HG03469 (cell line): ENCODE measurements around the gene ATP6V0C.

Source experiments
- ATAC-seq: cut with Tn5 transposase; IDR thresholded peaks from one replicate; pipeline ENCODE4 v1.9.1; 2021; ENCODE audit warnings: mild to moderate bottlenecking, moderate library complexity, moderate number of reproducible peaks; ENCODE audit not compliant: unreplicated experiment

Gene ATP6V0C

DNA sequence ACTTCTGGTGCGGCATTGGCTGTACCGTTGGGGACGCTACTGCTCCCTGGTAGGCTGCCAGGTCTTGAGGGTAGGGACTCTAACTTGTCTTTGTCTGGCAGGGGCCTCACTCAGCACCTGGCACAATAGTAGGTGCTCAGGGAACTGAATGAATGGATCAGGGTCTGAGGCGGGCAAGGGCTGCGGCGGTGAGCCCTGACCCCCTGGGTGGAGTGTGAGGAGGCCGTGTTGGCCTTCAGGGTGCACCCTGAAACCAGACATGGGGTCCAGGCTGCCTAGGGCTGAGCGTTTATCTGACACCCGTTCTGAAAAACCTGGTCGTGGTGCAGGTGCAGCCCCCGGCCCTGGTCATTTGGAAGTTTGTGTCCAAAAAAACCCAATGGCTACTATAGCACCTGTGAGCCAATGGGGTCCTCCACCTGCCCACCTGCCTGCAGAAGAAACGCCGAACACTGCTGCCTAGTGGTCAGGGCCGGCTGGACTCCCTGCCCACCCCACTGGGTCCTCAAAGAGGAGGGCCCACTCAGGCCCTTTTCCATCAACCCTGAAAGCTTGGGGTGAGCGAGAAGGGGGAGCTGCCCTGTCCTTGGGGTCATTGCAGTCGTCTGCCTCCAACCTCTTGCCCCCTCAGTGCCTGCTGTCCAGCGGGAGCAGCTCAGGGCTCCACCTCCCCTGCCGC, 4.9 kb upstream of the ATP6V0C start:
- no peak for ATAC-seq

DNA sequence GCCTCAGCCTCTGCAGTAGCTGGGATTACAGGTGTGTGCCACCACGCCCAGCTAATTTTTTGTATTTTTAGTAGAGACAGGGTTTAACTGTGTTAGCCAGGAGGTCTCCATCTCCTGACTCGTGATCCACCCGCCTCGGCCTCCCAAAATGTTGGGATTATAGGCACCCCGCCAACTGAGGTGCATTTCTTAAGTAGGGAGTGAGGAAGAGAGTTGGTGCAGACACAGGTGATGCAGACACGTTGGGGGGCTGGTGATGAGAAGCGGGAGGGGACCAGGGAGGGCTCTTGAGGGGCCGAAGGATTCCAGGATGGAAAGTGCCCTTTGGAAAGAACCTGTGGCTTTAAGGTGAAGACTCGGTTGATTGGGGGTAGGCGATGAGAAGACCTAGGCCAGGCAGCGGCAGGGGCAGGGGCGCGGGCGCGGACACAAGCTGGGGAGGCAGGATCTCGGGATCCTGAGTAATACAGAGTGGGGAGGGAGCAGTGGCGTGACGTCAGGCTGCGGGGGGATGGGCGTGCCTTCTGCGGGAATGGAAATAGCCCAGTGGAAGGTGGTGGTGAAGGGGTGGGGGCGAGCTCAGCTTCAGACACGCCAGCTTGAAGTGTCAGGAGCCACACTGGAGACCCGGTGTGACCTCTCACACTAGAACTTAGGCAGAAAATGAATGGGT, 2.5 kb upstream of the ATP6V0C start:
- ATAC-seq: no peak

DNA sequence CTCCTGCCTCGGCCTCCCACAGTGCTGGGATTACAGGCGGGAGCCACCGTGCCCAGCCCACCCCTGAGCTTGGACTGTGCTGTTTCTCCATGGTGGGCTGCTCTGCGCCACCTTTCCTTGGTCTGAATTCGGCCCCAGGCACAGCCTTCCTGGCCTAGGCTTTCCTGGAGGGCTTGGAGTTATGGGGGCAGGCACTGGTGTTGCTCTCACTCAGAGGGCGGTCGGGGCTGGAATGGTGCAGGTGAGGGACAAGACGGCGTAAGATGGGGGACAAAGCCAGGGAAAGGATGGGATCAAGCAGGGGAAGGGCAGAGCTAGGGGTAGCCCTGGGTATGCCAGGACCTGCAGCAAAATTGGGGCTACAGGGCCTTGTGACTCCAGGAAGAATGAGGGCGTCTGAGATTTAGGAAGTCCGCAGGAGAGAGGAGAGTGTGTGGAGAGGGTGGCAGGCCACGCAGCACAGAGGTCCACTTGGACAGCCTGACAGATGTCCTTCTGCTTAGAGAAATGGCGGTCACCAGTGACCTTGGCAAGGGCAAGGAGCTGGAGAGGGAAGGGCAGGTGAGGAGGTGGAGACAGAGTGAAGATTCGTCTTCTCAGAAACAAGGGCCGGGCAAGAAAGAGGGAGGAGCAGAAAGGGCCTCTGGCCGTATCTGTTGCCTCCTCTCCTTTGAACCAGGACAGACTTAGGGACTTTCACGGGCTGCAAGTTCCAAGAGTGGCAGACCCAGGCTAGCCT, 1.6 kb upstream of the ATP6V0C start:
- ATAC-seq: no peak

GRCh38 chr16:2512735-2513404, 882 bp upstream of the ATP6V0C start:
- no peak for ATAC-seq

- no peak for ATAC-seq
Observed at GRCh38 chr16:2514333-2515179, 804 bp downstream of the ATP6V0C start.

- no peak for ATAC-seq
Observed at GRCh38 chr16:2515180-2515851, 1.6 kb downstream of the ATP6V0C start.

DNA sequence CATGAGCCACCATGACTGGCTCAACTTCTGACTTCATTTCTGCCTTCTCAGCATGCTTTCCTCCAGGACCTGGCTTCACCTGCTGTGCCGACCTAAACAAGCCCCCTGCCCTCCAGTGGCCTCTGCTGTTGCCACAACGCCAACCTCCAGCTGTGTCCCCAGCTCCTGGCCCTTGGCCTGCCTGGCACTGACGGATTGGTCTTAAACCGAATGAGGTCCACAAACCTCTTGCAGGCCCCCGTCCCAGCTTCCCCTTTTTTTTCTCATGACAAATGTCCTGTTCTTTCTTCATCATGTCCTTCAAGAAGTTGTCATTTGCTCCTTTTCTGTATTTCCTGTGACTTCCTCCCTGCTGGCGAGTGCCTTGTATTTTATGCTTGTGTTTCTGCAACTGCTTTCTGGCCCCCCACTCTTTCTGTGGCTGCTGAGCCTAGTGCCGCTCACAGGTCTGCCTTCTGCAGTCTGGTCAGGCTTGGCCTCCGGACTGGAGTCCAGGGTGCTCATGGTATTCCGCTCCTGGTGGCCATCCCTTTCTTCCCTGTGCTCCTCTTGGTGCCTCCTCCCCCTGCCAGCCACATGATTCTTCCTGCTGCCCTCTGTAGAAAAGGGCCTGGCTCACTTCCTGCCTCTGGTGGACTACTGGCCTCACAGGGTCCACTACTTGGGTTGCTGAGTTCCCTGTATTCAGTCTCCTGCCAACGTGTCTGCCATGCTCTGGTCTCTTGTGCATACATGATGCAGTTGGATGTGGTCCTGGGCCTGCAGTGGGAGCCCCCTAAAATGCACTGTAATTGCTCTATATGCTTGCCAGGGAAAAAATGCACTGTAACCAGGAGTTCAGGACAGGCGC, 2.9 kb downstream of the ATP6V0C start:
- no peak for ATAC-seq

DNA sequence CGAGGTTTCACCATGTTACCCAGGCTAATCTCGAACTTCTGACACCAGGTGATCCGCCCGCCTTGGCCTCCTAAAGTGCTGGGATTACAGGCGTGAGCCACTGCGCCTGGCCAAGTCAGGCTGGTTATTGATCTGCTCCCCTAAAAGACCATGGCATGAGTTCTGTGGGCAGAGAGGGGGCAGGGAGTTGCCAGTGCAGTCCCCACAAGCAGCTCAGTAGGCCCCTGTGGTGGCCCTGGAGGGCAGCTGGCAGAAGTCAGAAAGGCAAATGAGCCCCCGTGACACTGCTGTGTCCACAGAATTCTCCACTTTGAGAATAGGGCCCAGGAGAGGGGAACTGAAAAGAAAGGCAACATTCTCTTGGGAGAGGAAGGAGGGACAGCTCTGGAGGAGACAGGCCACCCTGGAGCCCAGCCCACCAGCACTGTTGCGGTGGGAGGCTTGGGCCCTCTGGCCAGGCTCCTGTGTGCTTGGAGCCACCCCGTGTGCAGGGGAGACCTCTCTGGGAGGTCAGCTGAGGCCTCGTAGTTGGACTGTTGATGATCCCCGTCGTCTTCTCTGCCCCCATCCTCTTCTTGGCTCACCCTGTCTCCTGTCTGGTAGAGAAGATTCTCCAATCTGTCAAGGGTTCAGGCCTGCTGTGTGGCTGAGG, 4.3 kb downstream of the ATP6V0C start:
- no peak for ATAC-seq

DNA sequence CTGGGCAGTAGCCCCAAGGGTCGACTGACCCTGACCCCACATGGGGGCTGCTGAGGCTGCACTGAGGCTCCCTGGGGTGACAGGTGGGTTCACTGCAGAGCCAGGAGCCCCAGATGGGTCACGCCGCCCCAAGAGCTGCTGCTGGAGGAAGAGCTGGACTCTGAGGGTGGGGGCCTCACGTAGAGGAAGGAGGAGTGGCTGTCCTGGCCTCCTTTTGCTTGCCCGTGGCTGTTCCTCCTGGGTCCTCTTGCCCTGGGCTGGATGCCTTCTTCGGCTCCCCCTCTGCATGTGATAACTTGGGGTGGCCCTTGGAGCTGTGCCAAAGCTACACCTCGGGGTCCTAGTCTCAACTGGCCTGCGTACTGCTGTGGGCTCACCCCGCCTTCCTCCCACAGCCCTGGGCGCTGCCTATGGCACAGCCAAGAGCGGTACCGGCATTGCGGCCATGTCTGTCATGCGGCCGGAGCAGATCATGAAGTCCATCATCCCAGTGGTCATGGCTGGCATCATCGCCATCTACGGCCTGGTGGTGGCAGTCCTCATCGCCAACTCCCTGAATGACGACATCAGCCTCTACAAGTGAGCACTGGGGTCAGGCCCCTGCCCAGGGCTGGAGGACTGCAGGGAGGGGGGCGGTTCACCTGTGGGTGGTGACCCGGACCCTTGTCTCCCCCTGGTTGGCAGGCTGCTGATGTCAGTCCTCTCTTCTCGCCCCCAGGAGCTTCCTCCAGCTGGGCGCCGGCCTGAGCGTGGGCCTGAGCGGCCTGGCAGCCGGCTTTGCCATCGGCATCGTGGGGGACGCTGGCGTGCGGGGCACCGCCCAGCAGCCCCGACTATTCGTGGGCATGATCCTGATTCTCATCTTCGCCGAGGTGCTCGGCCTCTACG, 5.3 kb downstream of the ATP6V0C start:
- no peak for ATAC-seq

DNA sequence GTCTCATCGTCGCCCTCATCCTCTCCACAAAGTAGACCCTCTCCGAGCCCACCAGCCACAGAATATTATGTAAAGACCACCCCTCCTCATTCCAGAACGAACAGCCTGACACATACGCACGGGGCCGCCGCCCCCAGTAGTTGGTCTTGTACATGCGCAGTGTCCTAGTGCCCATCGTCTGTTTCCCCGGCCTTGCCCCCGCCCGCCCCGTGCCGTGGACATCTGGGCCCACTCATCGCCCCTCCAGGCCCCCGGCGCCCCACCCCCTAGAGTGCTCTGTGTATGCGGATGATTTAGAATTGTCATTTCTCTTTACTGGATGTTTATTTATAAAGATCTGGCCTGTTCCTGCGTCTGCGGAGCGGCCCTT, 5.9 kb downstream of the ATP6V0C start:
- no peak for ATAC-seq

DNA sequence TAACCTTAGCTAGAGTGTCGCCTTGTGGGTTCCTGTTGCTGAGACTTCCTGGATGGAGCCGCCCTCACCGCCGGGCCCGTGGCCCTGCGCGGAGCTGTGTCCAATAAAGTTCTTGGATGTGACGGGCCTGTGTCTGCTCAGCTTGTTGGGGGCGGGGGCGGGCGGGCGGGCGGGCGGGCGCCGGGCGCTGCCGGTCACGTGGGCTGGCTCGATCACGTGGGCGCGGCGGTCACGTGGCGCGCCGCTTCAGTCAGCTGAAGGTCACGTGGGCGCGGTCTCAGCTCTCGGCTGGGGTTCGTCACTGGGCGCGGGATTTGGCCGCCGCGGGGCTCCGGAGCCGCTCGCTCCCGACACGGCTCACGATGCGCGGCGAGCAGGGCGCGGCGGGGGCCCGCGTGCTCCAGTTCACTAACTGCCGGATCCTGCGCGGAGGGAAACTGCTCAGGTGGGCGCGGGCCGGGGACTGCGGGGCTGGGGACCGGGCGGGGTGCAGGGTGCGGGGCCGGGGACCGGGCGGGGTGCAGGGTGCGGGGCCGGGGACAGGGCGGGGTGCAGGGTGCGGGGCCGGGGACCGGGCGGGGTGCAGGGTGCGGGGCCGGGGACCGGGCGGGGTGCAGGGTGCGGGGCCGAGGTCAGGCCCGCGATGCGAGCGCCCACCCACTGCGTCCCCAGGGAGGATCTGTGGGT, 6.5 kb downstream of the ATP6V0C start, which contains the start of gene AMDHD2:
TSS of gene AMDHD2 (plus strand) at position 275 of the 687 bp plus-strand sequence. CDS start at position 363, 88 bp downstream.
- ATAC-seq: no peak

DNA sequence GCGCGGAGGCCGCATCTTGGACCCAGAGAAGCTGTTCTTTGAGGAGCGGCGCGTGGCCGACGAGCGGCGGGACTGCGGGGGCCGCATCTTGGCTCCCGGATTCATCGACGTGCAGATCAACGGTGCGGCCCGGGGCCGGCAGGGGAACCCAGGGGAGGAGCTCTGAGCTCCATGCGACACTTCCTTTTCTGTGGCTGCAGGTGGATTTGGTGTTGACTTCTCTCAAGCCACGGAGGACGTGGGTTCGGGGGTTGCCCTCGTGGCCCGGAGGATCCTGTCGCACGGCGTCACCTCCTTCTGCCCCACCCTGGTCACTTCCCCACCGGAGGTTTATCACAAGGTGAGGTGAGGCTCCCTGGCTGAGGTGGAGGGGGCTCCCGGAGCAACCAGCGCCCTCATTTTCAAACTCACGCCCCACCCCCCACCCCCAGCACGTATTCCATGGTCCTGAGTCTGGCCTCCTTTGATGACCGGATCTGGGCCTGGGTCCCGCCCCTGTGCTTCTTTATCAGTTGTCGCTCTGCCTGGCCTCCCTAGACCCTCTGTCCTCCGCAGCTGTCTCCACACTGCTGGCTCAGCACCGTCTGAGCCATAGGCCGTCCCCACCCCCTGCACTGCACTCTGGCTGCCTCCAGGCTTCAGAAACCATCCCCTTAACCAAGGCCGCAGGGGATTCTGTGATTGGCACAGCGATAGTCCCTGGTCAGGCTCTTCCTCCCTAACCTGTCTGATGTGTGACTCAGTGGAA, 7.2 kb downstream of the ATP6V0C start:
- no peak for ATAC-seq

DNA sequence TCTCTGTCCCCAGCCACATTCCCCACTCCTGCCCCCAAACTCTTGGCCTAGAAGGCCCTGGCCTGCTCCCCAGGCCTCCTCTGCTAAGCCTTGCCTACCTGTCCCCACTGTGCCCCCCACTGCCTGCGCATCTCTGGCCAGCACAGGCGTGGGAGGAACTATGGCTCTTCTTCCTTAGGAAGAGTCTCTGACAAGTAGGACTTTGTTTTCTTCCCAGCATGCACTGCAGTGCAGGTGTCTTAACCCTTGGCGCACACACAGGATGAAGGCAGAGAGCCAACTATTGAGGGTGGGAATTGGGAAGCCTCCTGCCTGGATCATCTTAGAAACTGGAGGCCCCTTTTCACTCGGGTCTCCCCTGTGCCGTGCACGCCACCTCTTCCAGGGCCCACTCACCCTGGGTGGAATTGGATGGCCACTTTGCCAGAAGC, 10.1 kb downstream of the ATP6V0C start:
- ATAC-seq: no peak

DNA sequence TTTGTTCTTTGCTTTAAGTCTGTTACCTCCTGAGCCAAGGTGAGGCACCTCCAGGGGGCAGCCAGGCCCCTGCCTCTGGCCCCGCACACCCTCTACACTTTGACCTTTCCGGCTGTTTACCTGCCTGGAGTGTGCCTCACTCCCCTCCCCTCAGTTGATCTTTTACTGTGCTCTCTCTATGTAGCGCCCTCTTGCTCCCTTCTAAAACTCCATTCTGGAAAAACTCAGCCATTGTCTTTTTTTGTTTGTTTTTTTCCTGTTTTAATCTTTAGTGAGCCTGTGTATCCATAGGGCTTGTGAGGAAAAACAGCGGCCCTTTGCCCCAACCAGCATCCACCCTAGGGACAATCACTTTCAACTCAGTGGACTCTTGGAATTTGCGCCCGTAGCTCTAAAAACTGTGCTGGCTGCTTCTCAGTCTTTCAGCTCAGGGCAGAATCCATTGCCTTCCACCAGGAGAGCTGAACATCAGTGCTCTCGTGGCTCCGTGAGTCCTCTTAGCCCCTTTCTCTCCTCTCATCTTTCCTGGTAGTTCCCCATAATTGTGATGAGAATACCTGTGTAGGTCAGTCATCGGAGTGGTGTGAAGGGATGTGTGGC, 10.7 kb downstream of the ATP6V0C start:
- ATAC-seq: no peak

- no peak for ATAC-seq
Observed at GRCh38 chr16:2526135-2526534, 12.4 kb downstream of the ATP6V0C start.
